Measurements from ENCODE around the gene MARCHF9.

The MARCHF9 gene

GRCh38 chr12:57802607-57803006 lies 47.7 kb downstream of the MARCHF9 start:
- no peak for DNase-seq

GRCh38 chr12:57803319-57803893 lies 48.5 kb downstream of the MARCHF9 start:
- DNase-seq = peak in 2 of 5 donors; percentile 12 to 24

- DNase-seq = no peak
Measured at GRCh38 chr12:57806677-57807076, 51.8 kb downstream of the MARCHF9 start.

- no peak for DNase-seq
Measured at GRCh38 chr12:57807285-57807684, 52.4 kb downstream of the MARCHF9 start.

GRCh38 chr12:57808351-57808750 lies 53.4 kb downstream of the MARCHF9 start:
- DNase-seq = no peak

GRCh38 chr12:57809425-57809824 lies 54.5 kb downstream of the MARCHF9 start:
- DNase-seq = no peak
